ENCODE data around the gene CELSR1.

The CELSR1 gene

GRCh38 chr22:46442217-46442853, 95.1 kb downstream of the CELSR1 start:
- no peak for DNase-seq (ENCODE audit: low read depth)

GRCh38 chr22:46439576-46440465, 97.6 kb downstream of the CELSR1 start:
- no peak for DNase-seq (ENCODE audit: low read depth)

- no peak for DNase-seq (ENCODE audit: low read depth)
Observed at GRCh38 chr22:46439111-46439510, 98.3 kb downstream of the CELSR1 start.

- DNase-seq (ENCODE audit: low read depth), result no peak
Observed at GRCh38 chr22:46437671-46438440, 99.6 kb downstream of the CELSR1 start.

- no peak for DNase-seq (ENCODE audit: low read depth)
Observed at GRCh38 chr22:46436595-46437175, 100.7 kb downstream of the CELSR1 start.

- DNase-seq (ENCODE audit: low read depth), result no peak
Observed at GRCh38 chr22:46433318-46433717, 104.1 kb downstream of the CELSR1 start.

- no peak for DNase-seq (ENCODE audit: low read depth)
Observed at GRCh38 chr22:46432164-46433068, 105.0 kb downstream of the CELSR1 start.

- no peak for DNase-seq (ENCODE audit: low read depth)
Observed at GRCh38 chr22:46430961-46431838, 106.2 kb downstream of the CELSR1 start.

- DNase-seq (ENCODE audit: low read depth), result no peak
Observed at GRCh38 chr22:46429325-46429853, 108.0 kb downstream of the CELSR1 start.

GRCh38 chr22:46428602-46429324, 108.7 kb downstream of the CELSR1 start:
- no peak for DNase-seq (ENCODE audit: low read depth)

- no peak for DNase-seq (ENCODE audit: low read depth)
Observed at GRCh38 chr22:46428171-46428570, 109.2 kb downstream of the CELSR1 start.

- no peak for DNase-seq (ENCODE audit: low read depth)
Observed at GRCh38 chr22:46425016-46425415, 112.4 kb downstream of the CELSR1 start.

GRCh38 chr22:46424496-46424895, 112.9 kb downstream of the CELSR1 start:
- DNase-seq (ENCODE audit: low read depth), result no peak

GRCh38 chr22:46422896-46423295, 114.5 kb downstream of the CELSR1 start:
- no peak for DNase-seq (ENCODE audit: low read depth)

GRCh38 chr22:46421267-46421666, 116.2 kb downstream of the CELSR1 start:
- DNase-seq (ENCODE audit: low read depth), result no peak

- no peak for DNase-seq (ENCODE audit: low read depth)
Observed at GRCh38 chr22:46419754-46420571, 117.5 kb downstream of the CELSR1 start.

GRCh38 chr22:46418827-46419226, 118.6 kb downstream of the CELSR1 start:
- no peak for DNase-seq (ENCODE audit: low read depth)

- DNase-seq (ENCODE audit: low read depth), result no peak
Observed at GRCh38 chr22:46417769-46418168, 119.7 kb downstream of the CELSR1 start.

Data from CMK (cell line).